Spinal cord (tissue), 10 donors: ENCODE results near the gene MARVELD3. TPM values are rescaled to one million over a fixed set of nuclear protein-coding genes. Genes with fewer than 3 reads are reported as not detected.

Experiments used
- DNase-seq, 6 donors: peaks; one replicate each; pipeline versions ENCODE4 v3.0.0 to v3.0.0-alpha.2; 2013 to 2015; ENCODE audit warnings: low spot score in 6 of 6, low read depth in 4 of 6
- H3K27ac ChIP-seq: one replicate; pipeline ENCODE4 v1.5.1; 2013; ENCODE audit warnings: low read depth, low read length, control low read depth
- H3K27me3 ChIP-seq: one replicate; pipeline ENCODE4 v1.6.1; 2013; ENCODE audit warnings: low read length; ENCODE audit not compliant: control insufficient read depth, insufficient read depth
- H3K36me3 ChIP-seq: one replicate; pipeline ENCODE4 v1.6.1; 2013; ENCODE audit warnings: low read length; ENCODE audit not compliant: control insufficient read depth, insufficient read depth
- H3K4me1 ChIP-seq: one replicate; pipeline ENCODE4 v1.6.1; 2013; ENCODE audit warnings: low read length; ENCODE audit not compliant: control insufficient read depth, insufficient read depth
- H3K4me3 ChIP-seq: one replicate; pipeline ENCODE4 v1.5.1; 2013; ENCODE audit warnings: low read depth, low read length, control low read depth
- H3K9me3 ChIP-seq: one replicate; pipeline ENCODE4 v1.6.1; 2013; ENCODE audit warnings: low read length; ENCODE audit not compliant: control insufficient read depth, insufficient read depth
- WGBS: methylation state at CpG from one replicate; pipeline ENCODE4 v1.1.5; 2013; ENCODE audit warnings: missing lambda C conversion rate; ENCODE audit not compliant: insufficient coverage; 5-methylcytosine and 5-hydroxymethylcytosine counted together
- polyA plus RNA-seq, 2 donors: library from polyadenylated mRNA; unstranded; fragments of 120-200 nt; gene quantifications; one replicate each; pipeline ENCODE4 v1.2.1, GENCODE V29; 2013; ENCODE audit not compliant: insufficient read length in 2 of 2
- total RNA-seq, 2 donors: library from RNA; depleted of rRNA in 1 of 2; stranded (reverse); fragments of 120-200 nt in 1 of 2; fragments of >200 nt in 1 of 2; gene quantifications; one replicate each; pipeline versions ENCODE4 v1.2.3 to v1.2.4, GENCODE V29; 2013 to 2014
- donor health status: healthy.

Gene MARVELD3
- total and polyA plus RNA-seq, 4 donors: 1.0 to 9.8 (median 2.7) TPM

DNA sequence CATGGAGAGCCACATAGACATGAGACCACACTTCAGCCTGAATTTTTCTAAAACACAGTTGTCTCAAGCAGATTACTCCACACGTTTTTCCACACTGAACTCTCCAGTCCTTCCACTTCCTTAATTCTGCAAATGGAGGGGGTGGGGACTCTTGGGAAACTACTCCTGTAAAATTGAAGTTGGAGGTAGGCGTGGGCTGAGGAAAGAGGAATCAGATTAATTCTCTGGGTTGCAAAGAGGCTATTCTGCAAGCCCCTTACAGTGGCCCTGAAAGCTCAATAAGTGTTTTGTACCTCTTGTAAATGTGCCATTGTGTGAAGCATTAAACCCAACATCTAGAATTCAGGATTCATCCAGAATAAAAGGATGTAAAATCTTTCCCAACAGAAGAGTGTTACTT lies 9.6 kb downstream of the MARVELD3 start:
- Histone ChIP-seq H3K27ac (no peak overlapping the region), H3K27me3 (no peaks in the 10 kb centered on the region), H3K9me3 (no peaks in the 10 kb centered on the region), H3K4me1 (peaks cover 3% of the 10 kb centered on the region), H3K36me3 (peaks cover 11% of the 10 kb centered on the region), H3K4me3 (no peak overlapping the region)
- no CpG with 5 or more reads among the region's 2 CpGs for whole genome bisulfite sequencing
- no peak for DNase-seq

DNA sequence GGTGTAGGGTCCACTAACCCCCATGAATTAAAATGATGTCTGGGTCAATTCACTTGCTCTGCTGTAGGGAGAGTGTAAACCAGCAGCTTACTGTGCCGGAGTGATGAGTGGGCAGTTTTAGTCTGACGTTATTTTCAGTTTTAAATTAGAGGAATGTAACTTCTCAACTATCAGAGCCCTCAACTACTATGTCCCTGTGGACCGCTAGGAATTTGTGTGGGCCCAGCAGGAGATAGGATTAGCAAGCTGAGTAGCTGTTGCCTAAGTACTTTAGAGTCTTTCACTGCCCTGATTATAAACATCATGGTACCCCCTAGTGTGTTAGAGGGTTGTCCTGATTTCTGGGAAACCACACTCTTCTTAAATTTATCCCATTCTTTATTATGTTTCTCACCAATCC lies 11.4 kb downstream of the MARVELD3 start:
- DNase-seq: peak in 2 of 6 donors; percentile 24 to 37
- no peaks in the 10 kb centered on the region for H3K27me3 ChIP-seq
- H3K4me3 ChIP-seq: no peak overlapping the region
- peaks cover 16% of the 10 kb centered on the region for H3K36me3 ChIP-seq
- peaks cover 3% of the 10 kb centered on the region for H3K4me1 ChIP-seq
- WGBS: no CpG with 5 or more reads among the region's 3 CpGs
- H3K9me3 ChIP-seq: no peaks in the 10 kb centered on the region
- peak overlapping the region; percentile 7 for H3K27ac ChIP-seq

DNA sequence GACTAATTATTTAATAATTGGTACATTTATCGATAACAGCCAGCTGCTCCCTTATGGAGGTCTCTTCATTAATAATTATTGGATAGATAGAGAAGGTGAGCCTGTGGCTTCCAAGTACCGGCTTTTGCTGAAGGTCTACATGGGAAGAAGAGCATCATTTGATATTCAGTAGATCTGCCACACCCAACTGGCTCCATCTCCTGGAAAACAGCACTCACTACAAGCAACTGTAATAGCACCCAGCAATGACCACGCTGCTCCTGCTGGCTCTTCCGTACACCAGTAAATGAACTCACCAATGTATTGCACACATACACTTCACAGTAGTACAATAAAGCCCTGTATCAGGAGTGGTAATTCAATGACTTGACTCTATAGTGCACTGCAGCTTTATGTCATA lies 19.5 kb downstream of the MARVELD3 start:
- no peaks in the 10 kb centered on the region for H3K27me3 ChIP-seq
- H3K4me3 ChIP-seq: no peak overlapping the region
- H3K4me1 ChIP-seq: no peaks in the 10 kb centered on the region
- no peaks in the 10 kb centered on the region for H3K9me3 ChIP-seq
- peak in 1 of 6 donors; percentile 6 for DNase-seq
- H3K36me3 ChIP-seq: peaks cover 42% of the 10 kb centered on the region
- whole genome bisulfite sequencing: 50% methylated on average over 2 of the region's 4 CpGs
- H3K27ac ChIP-seq: no peak overlapping the region

DNA sequence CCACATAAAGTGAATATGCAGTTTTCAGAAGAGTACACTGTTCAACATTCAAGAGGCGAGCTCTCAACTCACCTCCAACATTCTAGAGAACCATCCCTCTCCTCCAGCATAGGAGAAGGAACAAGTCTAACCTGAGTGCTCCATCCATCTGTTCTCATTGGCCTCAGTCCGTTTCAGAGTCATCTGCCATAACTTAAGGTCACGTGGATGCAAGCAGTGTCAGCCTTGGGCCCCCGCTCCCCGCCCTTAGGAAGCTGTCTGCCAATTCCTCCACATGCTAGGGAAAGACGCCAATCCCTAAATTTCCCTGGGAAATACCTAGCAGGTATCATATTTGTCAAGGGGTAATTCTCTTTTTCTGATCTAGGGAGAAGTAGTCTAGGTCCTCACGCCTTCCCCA lies 21.4 kb downstream of the MARVELD3 start:
- peaks cover 40% of the 10 kb centered on the region for H3K36me3 ChIP-seq

DNA sequence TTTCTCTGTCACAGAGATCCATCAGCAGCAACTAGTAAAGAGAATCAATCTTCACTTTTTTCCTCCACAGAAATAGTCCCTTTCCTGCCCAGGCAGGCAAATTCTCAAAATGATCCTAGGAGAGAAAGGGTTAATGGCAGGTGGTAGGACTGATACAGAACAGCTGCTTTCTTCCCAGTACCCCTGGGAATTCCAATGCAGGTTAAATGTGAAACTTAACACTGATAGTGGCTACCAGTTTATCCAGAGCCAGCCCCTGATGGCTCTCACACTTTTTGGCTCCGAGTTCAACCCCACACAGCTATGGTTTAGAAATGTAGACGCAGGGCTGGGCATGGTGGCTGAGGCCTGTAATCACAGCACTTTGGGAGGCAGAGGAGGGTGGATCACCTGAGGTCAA lies 22.2 kb downstream of the MARVELD3 start:
- WGBS: 80% methylated on average over 1 of the region's 2 CpGs
- H3K36me3 ChIP-seq: peaks cover 41% of the 10 kb centered on the region

More for the DNA sequence above, 21.4 kb downstream of the MARVELD3 start:
- Histone ChIP-seq H3K27me3 (no peaks in the 10 kb centered on the region), H3K4me3 (no peak overlapping the region), H3K9me3 (no peaks in the 10 kb centered on the region), H3K4me1 (no peaks in the 10 kb centered on the region), H3K27ac (no peak overlapping the region)
- DNase-seq: no peak
- WGBS: 94% methylated on average over 4 of the region's 7 CpGs

DNA sequence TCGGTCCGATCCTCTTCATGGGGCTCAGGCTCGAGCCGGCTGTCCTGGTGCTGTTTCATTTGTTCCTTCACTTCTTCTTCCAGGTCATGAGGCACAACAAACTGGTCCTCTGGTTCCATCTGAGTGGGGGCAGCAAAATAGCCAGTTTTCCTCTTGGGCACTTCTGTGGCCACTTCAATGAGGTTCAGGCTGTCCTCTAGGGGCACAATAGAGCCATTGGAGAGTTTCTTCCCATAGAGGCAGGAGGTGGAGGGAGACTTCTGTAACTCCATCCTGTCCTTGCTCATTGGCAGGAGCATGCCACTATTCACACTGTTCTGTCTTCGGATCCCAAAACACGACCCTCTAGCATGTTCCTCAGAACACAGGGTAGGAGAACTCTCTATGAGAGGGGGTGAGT lies 22.9 kb downstream of the MARVELD3 start:
- H3K4me3 ChIP-seq: no peak overlapping the region
- peaks cover 39% of the 10 kb centered on the region for H3K36me3 ChIP-seq
- H3K27me3 ChIP-seq: no peaks in the 10 kb centered on the region
- 98% methylated on average over 4 of the region's 6 CpGs for WGBS
- H3K4me1 ChIP-seq: no peaks in the 10 kb centered on the region
- no peaks in the 10 kb centered on the region for H3K9me3 ChIP-seq
- DNase-seq: no peak
- no peak overlapping the region for H3K27ac ChIP-seq

More for the DNA sequence above, 22.2 kb downstream of the MARVELD3 start:
- no peak for DNase-seq
- no peak overlapping the region for H3K4me3 ChIP-seq
- H3K27me3 ChIP-seq: no peaks in the 10 kb centered on the region
- H3K27ac ChIP-seq: no peak overlapping the region
- no peaks in the 10 kb centered on the region for H3K9me3 ChIP-seq
- no peaks in the 10 kb centered on the region for H3K4me1 ChIP-seq

DNA sequence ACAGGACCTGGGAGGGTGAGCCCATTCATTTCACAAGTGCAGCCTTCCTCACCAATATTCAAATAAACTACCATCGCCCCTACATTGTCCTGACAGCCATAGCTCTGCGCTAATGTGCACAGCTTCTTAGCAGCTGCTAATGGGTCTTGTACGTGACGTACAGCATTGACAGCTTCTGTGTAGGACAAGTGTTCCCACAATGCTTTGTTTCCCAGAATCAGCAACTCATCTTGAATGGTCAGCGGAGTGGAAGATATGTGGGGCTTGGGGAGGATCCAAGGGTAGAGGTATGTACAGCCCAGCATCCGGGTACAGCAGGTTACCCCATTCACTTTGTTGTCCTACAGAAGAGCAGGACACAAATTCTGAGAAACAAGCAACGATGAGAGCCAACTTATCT lies 23.7 kb downstream of the MARVELD3 start:
- Histone ChIP-seq H3K4me1 (no peaks in the 10 kb centered on the region), H3K36me3 (peaks cover 36% of the 10 kb centered on the region), H3K4me3 (no peak overlapping the region), H3K27me3 (no peaks in the 10 kb centered on the region), H3K27ac (no peak overlapping the region), H3K9me3 (no peaks in the 10 kb centered on the region)
- no peak for DNase-seq
- 91% methylated on average over 5 of the region's 7 CpGs for WGBS

DNA sequence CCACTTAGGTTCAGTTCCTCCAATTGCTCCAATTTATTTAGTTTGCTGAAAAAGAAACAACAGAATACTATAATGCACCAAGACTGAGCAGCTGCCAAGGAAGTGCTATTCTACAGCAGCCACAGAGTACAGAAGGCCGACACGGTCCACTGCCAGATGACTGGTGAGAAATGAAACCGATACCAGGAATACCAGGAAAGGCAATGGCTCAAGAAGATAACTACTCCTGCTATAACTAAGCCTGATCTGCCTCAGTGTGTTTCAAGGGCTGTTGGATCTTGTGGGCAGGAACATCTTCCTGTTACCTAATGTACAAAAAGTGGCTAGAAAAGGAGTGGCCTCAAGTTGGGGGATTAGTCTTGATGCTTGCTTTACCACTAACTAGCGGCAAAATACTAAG lies 32.8 kb downstream of the MARVELD3 start:
- Histone ChIP-seq H3K27me3 (no peaks in the 10 kb centered on the region), H3K9me3 (no peaks in the 10 kb centered on the region), H3K4me3 (no peak overlapping the region), H3K4me1 (no peaks in the 10 kb centered on the region), H3K27ac (no peak overlapping the region), H3K36me3 (peaks cover 46% of the 10 kb centered on the region)
- DNase-seq: no peak
- WGBS: 89% methylated on average over 3 of the region's 4 CpGs

DNA sequence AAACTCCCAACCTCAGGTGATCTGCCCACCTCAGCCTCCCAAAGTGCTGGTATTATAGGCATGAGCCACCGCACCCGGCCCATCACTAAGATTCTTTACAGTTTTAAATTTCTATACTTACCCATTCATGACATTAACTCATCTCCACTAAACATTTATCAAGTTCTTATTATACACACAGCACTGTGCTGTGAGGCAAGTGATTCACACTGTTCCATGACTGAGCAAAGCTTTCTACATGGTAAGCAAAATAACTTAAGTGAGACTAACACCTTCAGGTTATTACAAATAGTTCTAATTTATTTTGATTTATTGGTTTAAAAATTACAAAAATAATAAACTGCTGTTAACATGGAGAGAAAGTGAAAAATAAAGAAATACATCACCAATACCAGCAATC lies 33.5 kb downstream of the MARVELD3 start:
- H3K27me3 ChIP-seq: no peaks in the 10 kb centered on the region
- 100% methylated on average over 2 of the region's 2 CpGs for WGBS

DNA sequence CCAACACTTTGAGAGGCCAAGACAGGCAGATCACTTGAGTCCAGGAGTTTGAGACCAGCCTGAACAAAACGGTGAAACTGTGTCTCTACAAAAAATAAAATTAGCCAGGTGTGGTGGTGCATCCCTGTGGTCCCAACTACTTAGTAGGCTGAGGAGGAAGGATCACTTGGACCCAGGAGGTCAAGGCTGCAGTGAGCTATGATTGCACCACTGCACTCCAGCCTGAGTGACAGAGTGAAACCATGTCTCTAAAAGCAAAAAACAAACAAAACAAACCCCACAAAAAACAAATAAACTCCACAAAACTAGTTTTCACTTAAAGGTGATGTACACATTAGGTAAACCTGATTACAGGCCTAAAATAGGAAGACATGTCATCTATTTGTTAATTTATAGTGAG lies 40.3 kb downstream of the MARVELD3 start:
- 90% methylated on average over 1 of the region's 1 CpG for WGBS
- Histone ChIP-seq H3K4me3 (no peak overlapping the region), H3K27me3 (no peaks in the 10 kb centered on the region), H3K4me1 (no peaks in the 10 kb centered on the region), H3K27ac (no peak overlapping the region), H3K9me3 (no peaks in the 10 kb centered on the region), H3K36me3 (peaks cover 43% of the 10 kb centered on the region)
- DNase-seq: no peak

More for the DNA sequence above, 33.5 kb downstream of the MARVELD3 start:
- H3K36me3 ChIP-seq: peaks cover 49% of the 10 kb centered on the region
- DNase-seq: no peak
- H3K9me3 ChIP-seq: no peaks in the 10 kb centered on the region
- no peaks in the 10 kb centered on the region for H3K4me1 ChIP-seq
- H3K4me3 ChIP-seq: no peak overlapping the region
- no peak overlapping the region for H3K27ac ChIP-seq
